HG02642 (cell line): Measurements from ENCODE around the gene FHOD1.
A peak's percentile ranks its signal among the peaks of the same experiment; 100 is the strongest.

Source experiments
- ATAC-seq: cut with Tn5 transposase; IDR thresholded peaks from one replicate; pipeline ENCODE4 v1.9.1; 2021; ENCODE audit warnings: mild to moderate bottlenecking; ENCODE audit not compliant: unreplicated experiment, poor library complexity

Gene FHOD1

DNA sequence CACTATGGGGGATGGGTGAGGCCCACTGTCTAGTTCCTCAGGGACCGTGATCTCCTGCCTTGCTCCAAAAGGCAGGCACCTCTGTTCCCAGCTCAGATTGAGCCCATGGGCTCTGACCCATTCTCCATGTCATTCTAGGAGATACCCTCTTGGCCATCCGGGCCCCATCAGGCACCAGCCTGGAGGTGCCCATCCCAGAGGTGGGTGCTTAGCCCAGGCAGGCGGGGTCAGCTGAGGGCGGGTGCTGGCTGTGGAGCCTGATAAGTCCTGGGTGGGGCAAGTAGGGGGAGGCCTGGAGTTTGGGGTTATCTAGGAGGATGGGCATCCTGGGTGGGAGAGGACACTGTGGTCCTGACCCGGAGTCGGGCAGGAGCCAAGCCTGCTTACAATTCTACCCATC lies 53.0 kb downstream of the FHOD1 start:
- ATAC-seq, result no peak

DNA sequence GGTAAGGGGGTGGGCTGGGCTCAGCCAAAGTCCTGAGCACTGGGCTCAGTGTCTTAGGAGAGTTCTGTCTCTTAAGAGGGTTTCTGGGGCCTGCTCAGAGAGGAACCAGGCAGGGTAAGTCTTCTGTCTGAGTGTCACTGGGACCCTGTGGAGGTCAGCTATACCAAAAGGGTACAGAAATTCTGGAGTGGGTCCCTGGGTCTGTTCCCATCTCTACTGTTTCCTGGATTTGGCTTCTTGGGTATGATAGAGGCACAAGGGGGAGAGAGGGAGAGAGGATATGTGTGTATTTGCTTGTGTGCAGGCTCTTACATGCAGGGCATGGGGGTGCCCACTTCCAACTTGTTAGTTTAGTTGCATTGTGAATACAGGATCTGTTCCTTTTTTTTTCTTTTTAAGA lies 53.7 kb downstream of the FHOD1 start:
- ATAC-seq, result no peak

DNA sequence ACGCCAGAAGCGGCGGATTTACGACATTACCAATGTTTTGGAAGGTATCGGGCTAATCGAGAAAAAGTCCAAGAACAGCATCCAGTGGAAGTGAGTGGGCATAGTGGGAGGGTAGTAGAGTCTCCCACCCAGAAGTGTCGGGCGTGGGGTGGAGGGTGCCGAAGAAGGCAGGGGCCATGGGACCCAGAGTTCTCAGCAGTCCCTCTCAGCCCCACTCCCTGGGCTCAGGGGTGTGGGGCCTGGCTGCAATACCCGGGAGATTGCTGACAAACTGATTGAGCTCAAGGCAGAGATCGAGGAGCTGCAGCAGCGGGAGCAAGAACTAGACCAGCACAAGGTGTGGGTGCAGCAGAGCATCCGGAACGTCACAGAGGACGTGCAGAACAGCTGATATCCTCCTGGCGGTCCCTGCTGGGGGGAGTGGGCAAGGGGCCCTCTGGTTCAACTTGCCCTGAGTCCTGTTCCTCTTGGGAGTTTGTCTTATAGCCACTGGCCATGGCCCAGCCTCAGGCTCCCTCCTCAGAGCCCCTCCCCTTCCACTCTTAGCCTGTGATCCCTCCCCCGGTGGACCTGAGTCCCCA lies 54.4 kb downstream of the FHOD1 start:
- ATAC-seq, result no peak

DNA sequence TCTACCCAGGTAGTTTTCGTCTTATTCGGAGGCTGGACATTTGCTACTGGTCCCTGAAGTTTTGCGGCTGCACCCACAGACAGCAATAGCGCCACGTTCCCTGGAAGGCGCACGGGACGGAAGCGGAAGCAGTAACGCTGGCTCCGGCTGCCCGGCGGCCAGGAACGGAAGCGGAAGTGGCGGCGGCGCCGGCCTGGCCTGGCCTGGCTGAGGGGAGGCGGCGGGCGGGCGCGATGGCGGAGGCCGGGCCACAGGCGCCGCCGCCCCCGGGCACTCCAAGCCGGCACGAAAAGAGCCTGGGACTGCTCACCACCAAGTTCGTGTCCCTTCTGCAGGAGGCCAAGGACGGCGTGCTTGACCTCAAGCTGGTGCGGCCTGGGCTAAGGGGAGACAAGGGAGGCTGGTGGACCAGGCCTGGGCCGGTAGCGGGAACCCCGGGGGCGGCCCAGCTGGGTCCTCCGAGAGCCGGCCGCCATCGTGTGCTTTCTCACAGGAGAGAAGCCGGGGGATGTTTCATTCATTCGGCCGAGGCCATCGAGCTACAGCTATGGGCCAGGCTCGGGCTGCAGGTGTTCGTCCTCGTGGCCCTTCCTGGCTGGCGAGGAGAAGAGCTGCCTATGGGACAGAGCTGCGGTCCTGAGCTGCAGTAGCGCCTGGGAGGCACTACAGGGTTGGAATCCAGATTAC lies 55.1 kb downstream of the FHOD1 start, which contains the start of gene E2F4:
Gene E2F4 (plus strand): TSS at position 161 of the 687 bp plus-strand sequence. CDS start 73 bp downstream, at position 234.
- ATAC-seq, result peak; percentile 90

DNA sequence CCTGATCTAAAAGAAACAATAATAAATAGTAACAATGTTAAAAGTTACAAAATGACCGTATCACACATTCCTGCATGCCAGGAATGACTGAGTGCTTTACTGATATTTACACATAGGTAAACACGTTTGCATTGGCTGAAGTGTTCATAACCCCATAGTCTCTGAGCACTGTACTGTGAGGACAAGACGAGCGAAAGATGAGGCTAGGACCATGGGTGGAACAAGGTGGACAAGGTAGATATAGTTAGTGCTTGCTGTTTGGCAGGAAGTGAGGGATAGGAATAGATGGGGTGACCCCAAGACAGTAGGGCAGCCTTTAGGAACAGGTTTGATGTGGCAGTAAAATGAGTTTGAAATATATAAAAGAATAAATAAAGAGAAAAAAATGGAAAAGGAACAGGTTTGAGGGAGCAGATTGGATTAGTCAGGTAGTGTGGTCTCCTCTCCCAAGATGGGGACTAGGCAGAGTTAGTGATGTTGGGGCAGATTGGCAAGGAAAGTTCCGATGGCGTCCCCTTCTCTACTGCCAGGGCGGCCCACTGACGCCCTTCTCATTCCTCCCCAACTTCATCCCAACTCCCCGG lies 55.8 kb downstream of the FHOD1 start:
- no peak for ATAC-seq

DNA sequence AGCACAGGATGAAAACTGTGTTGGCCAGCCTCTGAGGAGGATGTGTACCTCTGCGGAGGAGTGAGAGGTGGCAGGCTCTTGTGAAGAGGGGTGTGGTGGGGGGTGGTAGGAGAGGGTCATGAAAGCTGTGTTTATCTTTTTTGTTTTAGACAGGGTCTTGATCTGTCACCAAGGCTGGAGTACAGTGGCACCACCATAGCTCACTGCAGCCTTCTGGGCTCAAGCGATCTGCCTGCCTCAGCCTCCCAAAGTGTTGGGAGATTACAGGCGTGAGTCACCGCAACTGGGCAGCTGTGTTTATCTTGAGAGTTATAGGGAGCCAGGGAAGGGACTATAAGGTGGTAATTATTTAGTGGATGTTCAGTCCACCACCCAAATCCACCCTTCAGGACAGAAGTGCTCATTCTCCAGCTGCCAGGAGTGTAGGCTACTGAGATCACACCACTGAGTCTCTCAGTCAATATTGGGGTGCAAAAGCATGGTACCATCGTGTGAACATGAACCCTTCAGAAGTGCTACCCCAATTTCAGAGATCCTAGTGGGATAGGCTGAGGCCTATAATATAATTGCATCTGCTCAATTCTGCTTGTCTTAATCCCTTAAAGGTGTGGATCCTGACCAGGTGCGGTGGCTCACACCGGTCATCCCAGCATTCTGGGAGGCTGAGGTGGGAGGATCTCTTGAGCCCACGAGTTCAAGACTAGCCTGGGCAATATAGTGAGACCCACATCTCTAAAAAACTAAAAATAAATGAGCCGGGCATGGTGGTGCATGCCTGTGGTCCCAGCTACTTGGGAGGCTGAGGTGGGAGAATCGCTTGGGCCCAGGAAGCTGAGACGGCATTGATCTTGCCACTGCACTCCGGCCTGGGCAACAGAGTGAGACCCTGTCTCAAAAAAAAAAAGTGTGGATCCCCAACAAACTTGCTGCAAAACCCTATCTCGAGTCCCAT lies 56.6 kb downstream of the FHOD1 start:
- no peak for ATAC-seq

DNA sequence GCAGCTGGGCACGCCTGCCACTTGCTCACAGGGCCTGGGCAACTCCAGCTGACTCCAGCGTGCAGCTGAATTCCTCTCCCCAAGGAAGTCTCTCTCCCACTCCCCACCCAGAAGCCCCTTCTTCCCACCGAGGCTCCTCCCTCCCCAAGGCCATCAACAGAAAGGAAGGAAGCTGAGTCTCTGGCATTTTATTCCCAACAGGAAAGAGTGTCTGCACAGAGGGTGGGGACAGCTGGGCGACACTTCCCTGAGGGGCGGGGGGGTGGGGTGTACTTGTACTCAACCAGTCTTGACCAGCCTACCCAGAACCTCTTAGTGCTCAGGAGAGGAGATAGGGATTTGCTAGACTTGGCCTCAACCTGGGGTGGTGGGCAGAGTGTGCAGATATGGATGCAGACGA lies 57.2 kb downstream of the FHOD1 start, which contains the start of gene EXOC3L1:
Gene EXOC3L1 (minus strand): TSS at position 96 of the 400 bp plus-strand sequence. CDS start 460 bp downstream, outside the sequence.
- ATAC-seq, result no peak

DNA sequence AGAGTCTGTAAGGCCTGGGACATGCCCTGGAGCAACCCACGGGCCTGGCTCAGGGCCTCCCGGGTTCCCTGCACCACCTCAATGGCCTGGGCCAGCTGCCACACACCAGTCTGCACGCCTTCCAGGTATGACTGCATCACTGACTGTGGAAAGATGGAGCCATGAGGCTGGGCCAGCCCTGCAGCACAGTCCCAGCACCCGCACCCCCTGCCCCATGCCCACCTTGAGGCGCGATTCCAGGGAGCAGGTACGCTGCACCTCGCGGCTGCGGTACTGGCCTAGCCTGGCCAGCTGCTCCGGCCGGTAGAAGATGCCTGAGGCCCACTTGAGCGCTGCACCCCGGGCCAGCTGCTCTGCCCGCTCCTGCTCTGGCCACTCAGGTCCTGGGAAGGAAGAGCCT lies 58.5 kb downstream of the FHOD1 start:
- ATAC-seq, result no peak

DNA sequence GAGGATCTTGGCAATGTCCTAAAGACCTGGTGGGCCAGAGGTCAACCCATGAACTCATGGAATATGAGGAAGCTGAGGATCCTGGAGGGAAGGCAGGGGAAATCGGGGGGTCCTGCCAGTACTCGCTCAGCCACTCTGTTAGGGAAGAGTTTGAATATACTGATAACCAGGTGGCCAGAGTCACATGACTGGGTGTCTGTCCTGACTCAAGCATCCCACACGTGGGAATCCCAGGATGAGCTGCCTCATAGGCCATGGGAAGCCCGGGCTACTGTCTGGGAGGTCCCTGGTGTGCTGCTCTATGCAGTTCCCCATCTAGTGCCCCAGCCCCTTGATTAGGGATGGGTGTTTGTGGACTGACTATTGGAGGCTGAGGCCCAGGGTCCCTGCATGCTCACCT lies 59.0 kb downstream of the FHOD1 start:
- no peak for ATAC-seq

DNA sequence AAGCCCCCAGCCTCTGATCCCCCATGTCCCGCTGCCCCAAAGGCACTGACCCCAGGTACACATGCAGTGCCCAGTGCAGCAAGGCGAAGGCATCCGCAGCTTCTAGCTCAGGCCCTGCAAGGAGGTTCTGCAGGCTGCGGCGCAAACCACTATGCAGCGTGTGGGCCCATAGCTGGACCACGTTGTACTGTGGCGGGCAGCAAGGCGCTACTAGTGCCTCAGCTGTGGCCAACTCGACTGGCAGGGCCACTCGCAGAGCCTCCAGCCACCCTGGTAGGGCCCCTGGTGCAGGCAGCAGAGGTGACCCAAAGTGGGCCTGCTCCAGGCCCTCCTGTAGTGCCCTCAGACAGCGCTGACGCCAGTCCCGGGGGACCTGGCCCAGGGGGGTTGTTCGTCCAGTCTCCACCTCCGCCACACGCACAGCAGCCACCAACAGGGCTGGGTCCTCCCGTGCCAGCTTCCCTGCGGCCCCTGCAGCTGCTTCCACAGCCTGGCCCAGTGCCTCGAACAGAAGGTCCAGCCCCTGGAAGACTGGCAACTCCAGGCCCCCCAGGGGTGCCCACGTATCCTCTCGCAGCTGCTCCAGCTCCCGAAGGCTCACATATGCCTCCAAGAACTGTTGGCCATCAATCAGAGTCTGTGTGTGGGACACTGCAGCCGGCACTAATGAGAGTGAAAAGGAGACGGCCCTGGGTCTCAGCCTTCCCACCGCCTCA lies 59.9 kb downstream of the FHOD1 start:
- ATAC-seq, result no peak

DNA sequence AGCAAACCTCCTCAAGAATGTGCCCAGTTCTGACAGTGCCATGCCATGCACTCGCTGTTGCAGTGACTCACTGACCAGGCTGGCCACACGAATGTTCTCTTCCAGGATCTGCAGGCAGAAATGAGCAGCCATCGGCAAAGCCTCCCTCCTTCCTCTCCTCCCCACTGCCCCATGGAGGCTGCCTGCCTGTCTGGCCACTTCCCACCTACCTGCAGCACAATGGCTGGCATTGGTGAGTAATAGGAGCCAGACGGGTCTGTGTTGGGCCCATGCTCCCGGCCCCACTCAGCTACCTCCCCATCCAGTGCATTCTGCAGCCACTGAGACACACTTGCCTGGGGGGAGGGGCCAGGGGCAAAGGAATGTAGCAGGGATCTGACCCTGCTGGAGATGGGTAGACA lies 60.7 kb downstream of the FHOD1 start:
- ATAC-seq, result no peak

DNA sequence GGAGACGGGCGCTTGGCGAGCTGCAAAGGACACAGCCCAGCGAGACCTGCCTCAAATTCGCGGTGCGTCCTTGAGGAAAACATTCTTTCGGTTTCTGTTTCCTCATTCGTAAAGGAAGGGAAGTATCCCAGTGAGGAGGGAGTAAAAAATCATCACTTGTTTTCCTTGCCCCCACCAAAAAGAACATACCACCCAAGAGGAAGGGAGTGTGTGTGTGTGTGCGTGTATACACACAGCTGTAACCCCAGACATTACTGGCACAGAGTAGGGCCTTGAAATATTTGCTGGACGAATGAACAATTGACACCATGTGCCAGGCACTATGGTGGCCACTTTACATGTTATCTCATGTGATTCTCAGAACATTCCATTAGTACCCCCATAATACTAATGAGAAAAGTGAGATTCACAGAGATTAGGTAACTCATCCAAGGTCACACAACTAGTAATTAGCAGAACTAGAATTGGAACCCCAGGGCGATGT lies 61.6 kb downstream of the FHOD1 start:
- no peak for ATAC-seq

DNA sequence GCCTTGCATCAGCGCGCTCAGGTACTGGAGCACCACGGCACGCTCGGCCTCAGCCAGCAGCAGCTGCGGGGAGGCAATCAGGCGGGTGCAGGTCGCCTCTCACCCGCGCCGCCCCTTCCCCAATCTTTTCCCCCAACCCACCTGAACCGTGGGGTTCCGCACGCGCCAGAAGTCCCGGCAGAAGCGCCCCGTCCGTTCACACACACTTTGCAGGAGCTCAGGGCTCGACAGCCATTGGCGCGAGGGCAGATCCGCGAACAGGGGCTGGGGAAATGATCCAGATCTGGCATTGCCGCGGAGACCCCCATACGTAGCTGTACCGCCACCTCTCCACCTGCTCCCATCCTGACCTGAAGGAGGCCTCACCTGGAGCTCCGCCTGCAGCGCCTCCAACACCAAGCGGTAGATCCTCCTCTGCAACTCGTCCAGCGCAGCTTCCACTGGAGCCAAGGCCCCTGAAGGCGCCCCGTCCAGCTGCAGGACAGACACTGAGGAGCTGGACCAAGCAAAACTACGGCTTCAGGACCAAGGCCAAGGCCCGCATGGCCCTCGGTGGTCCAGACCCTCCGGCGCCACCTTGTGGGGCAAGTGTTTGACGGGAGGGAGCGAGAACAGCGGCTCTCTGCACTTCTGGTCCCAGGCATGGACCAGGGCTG lies 62.2 kb downstream of the FHOD1 start:
- ATAC-seq, result no peak

DNA sequence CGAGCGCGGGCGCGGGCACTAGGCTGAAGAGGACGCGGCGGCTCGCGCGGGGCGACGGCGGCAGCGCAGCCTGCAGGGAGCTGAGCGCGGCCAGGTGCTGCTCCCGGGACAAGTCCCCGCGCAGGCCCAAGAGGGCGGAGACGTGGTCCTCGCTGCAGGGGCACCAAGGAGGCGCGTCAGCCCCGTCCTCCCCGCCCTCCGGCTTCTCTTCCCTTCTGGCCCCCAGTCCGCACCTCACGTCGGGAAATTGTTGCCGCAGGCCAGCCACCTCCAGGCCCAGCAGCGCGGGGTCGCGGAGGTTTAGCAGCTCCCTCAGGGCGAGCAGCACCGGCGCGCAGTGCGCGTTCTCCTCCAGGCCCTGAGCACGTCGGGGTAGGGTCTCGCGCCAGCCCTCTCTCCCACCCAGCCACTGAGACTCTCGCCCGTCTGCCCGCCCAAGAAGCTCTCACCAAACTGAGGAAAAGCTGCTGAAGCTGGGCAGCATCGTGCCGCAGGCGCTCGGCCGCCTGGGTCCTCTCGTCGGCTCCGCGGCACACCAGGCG lies 62.8 kb downstream of the FHOD1 start:
- peak; percentile 9 for ATAC-seq

DNA sequence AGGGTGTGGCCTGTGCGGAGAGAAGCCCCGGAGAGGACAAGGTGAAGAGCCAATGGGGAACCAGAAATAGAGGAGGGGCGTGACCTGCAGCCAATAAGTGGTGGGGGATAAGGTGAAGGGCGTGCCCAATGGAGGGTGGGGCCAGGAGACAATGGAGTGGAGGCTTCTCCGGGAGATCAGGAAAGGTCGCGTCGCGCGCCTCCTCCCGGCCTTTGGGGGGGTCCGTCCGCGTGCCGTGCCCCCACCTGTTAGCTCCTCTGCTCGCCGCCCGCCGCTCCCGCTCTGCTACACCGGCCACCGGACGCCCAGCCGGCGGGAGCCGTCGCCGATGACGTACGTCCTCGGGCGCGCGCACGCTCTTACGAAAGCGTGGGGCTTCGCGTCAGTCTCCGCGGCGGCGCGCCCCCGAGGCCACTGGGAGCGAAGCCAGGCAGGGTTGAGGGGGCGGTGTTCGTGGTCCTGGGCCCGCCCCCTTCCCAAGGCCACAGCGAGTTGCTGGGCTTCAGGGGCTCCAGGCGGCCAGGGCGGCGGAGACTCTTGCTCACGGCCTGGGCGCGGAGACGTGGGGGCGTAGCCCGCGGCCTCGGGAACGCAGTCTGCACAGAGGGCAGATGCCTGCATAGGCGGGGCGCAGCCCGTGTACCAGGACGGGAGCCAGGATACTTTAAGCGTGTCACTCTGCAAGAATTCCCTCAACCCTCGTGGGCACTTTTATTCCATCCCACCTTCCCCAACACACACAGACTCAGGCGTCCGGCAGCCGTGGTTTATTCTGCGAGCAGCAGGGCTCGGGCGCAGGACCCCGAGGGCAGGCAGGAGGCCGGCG lies 63.4 kb downstream of the FHOD1 start, which contains the start of gene MATCAP1:
Gene MATCAP1 (minus strand): TSS at position 337 of the 826 bp plus-strand sequence. CDS start 3,353 bp downstream, outside the sequence.
- peak; percentile 91 for ATAC-seq

DNA sequence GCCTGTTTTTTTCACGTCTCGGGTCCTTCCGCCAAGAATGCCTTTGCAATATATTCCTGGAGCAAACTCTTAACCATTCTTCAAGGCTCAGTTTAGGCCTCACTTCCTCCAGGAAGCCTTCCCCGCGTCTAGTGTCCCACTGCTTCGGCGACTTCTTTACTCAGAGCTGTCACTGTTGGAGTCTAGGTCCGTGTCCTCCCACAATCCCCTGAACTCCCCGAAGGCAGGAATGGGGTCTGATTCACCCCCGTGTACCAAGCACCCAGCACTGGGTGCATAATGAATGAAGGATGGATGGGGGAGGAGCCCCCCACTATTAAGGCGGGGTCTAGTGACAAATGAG lies 64.0 kb downstream of the FHOD1 start:
- ATAC-seq, result no peak

DNA sequence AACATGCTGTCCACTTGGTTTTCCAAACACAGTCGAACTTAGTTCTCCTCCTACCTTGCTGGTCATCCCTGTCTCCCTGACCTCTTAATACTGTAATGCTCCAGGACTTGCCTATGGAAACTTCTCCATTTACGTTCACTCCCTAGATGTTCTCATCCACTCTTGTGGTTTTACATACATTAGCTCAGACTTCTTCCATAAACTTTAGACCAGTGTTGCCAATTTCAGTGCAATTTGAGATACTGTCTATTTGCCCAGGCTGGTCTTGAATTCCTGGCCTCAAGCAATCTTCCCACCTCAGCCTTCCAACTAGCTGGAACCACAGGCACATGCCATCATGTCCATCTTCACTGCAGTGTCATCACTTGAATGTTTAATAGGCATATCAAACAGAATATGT lies 65.0 kb downstream of the FHOD1 start:
- ATAC-seq, result no peak

DNA sequence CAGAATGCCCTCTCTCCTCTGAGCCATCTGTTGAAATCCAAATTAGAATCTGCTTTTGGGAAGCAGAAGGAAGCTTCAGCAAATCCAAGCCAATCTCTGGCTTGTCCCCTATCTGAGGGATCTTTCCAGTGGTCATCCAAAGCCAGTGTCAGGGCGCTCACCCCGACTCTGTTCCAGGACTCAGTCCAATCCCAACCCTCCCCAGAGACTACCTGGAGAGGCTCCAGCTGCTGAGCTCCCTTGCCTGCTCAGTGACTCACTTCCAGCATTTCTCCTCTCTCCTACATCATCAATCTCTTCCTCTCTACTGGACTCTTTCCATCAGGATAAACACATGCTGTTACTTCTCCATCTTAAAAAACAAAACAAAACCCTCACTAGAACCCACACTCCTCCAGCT lies 65.9 kb downstream of the FHOD1 start:
- ATAC-seq, result no peak
